DLD1 (cell line): ENCODE results near the gene PKM.
"Not testable (repeated sequence)": the region's sequence is repeated elsewhere in the genome, so short reads cannot be mapped to it uniquely, and the experiment has no call there.

ENCODE experiments used
- in situ Hi-C: cut with HindIII; loops from 2 replicates; pipeline ENCODE4 v1.10.0; 2017; ENCODE audit warnings: low sequenced_read_pairs

The PKM gene

DNA sequence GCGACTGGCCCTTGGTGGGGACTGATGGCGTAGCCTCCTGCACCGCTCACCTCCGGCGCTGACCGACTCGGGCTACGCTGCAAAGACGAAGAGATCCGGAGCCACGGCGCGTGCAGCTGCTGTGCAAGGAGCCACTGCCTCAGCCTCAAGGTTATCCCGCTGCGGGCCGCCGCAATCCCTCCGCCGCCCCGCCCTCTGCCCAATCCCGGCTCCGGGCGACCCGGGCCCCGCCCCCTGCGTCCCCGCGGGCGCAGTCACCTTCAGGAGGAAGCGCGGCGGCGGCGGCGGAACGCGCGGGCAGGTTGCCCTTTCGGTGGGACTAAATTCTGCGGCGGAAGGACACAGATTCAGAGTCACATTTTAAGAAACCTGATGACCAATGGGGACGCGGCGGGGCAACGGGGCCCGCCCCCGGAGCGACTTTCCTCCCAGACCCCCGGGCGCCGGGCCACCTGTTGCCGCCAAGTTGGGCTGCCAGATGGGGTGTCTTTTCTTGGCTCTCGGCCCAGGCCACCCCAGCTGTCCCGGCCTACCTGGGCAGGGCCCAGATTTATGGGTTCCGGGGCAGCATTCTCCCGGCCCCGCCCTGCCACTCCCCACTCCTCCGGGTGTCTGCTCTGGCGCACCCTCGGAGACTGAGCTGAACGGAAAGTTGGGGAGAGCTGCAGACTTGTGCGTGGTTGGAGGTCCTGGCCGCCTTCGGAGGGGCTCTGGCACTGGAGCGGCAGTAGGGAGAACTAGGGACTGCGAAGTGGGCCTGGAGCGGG is at the start of gene PKM:
PKM (minus strand) TSS at position 125 of the 767 bp plus-strand sequence. CDS start 12,093 bp downstream, outside the sequence.
- in situ Hi-C loops: no loop called here

DNA sequence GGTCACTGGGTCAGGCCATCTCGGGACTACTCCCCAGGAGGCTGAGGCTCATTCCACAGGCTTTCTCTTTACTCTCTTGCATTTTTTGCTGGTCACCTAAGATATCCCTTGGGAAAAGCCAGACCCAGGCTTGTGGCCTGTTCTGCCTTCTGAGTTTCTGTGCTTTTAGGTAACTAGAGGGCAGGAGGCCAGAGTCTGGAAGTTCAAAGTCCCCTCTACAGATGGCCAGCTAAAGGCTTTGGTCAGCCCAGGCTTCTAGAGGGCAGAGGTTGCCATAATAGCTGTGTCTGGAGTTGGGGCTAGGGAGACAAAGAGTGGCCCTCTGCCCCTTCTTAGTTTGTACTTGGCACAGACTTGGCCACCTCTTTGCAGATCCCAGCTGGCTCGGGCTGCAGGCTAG is 49.8 kb upstream of the PKM start:
- in situ Hi-C loops: no loop called here

DNA sequence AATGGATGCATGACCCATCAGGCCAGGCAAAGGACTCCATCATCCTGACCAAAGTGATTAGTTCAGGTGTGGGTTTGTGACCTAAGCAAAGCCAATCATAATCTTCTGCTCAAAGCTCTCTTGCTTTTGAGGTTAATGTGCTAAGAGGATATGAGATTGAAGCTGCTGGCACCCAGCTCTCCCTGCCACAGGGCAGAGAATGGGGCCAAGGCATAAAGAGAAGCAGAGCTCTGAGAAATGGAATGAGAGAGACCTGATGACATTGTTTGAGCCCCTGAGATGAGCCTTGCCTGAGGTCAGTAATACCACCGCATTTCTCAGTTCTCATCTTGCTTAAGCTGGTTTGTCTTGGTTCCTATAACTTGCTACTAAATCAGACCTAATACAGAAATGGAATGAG is 47.7 kb upstream of the PKM start:
- in situ Hi-C loops: no loop called here

DNA sequence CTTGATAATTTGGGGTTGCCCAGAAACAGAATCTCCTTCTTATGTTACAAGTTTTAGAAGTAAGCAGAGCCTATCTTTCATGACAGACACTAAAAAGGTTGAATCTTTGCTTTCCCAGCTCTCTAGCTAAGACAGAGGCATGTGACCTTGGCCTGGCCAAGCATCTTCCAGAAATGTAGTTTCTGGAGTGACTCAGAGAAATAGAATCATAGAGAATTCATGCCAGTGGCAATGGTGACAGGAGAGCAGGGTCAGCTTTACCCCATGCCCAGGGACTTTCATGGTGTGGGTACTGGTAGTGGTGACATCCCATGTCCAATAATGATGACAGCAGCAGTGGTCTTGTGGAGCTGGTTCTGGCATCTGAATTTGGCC is 45.3 kb upstream of the PKM start:
- in situ Hi-C loops: no loop called here

DNA sequence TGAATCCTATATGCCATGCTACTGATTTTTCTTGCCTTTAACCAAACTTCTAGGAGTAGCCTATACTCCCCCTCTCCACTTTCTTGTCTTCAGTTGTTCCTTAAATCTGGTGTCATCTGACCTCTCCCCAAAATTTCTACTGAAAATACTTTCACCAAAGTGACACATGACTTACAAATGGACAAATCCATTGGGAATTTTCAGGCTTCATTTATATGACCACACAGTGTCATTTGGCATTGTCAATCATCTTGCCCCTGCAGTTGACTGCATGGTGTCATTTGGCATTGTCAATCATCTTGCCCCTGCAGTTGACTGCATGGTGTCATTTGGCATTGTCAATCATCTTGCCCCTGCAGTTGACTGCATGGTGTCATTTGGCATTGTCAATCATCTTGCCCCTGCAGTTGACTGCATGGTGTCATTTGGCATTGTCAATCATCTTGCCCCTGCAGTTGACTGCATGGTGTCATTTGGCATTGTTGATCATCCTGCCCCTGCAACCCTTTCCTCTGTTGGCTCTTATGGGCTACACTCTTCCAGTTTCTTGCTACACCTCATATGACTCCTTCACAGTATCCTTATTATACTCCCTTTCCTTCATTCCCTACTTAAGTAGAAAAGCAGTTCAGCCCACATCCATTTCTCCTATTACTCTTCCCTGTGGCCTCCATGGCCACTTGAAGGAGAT is 44.8 kb upstream of the PKM start:
- in situ Hi-C loops: not testable (repeated sequence)

GRCh38 chr15:72272997-72273352 is 42.0 kb upstream of the PKM start:
- in situ Hi-C loops: no loop called here

DNA sequence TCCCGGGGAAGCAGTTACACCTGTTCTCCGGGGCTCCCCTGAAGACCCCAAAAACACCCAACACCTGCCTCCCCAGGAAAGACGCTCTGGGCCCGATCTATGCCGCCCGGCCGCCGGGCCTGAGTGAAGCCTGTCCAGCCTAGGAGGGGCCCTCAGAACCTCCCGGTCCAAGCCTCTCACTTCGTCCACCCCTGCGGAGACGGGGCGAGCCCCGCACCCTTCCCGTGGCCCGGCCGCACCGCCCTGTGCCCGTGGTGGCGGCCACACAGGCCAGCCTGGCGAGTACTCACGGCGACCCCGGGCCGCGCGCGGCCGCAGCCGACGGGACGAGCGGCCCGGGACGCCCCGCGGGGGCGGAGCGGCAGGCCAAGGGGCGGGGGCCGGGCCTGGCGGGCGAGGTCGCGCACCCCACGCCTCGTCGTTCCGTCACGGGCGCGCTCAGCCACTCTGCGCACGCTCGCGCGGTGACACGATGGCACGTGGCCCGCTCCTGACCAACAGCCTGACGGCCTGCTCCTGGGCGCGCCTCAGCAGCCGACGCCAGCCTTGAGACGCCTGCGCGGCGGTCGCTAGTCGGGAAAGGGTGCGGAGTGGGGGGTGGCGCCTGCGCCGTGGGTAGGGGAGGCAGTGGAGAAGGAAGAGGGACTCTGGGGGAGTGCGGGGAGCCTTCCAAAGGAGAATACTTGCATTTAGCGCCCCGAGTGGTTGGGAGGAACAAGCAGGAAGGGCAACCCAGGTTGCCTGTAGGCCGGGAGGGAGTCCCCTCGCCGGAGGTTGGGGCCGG is 41.4 kb upstream of the PKM start, which contains the start of gene PARP6:
PARP6 (minus strand) TSS at position 342 of the 784 bp plus-strand sequence. CDS start 5,077 bp downstream, outside the sequence.
- in situ Hi-C loops: no loop called here

DNA sequence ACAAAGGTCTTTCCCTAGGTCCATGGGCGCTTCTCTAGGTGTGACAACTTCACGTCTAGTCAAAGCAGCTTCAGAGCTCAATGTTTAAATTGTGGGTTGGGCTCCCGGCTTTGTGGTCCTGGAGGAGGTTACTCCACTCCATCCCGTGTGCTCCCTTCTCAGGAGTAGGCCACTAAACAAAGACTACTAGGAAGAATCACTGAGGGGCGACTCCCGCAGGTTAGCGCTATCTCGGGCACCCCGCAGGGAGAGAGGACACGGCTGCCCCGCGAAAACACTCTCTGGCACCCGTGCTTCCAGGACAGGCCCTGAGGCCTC is 40.9 kb upstream of the PKM start:
- in situ Hi-C loops: no loop called here

- in situ Hi-C loops: no loop called here
Observed at GRCh38 chr15:72271221-72271620, 40.2 kb upstream of the PKM start.

GRCh38 chr15:72269739-72270138 is 38.7 kb upstream of the PKM start:
- in situ Hi-C loops: no loop called here

DNA sequence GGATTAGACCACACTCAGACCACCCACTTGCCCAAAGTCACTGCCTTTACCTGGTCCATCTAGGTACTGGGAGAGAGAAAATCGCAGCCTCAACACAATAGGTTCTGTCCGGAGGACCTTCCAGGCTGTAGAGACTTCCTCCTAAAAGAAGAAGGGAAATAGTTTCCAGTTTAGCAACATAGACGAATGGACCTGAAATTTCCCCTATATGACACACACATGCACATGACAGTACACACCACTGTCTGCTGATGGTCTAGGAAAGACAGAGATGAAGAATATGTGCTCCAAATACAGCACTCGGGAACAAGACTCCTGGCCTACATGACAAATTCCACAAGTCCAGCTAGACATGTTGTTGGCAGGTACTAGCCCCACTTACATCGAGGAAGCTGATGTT is 34.0 kb upstream of the PKM start:
- in situ Hi-C loops: no loop called here

- in situ Hi-C loops: no loop called here
Observed at GRCh38 chr15:72252663-72253299, 21.8 kb upstream of the PKM start.

GRCh38 chr15:72249142-72249810 is 18.3 kb upstream of the PKM start:
- in situ Hi-C loops: no loop called here

- in situ Hi-C loops: no loop called here
Observed at GRCh38 chr15:72248514-72248913, 17.5 kb upstream of the PKM start.

- in situ Hi-C loops: no loop called here
Observed at GRCh38 chr15:72242775-72243370, 11.9 kb upstream of the PKM start.

DNA sequence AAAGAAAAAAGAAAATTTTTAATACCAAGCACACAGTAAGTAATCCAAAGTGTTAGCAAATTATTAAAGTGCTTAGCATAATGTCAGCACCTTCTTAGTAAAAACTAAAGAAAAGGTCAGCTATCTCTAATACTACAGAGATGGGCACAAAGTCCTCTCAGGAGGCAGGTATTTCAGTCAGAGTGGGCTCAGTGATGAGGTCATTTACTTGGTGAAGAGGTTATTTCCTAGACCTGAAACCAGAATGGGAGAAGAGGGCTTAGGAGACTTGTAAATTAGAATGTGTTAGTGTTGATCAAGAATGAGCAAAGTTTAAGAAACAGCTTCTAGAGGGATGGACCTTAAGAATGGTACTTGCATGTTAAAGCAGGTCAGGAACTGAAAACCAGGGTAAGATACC is 8.7 kb upstream of the PKM start:
- in situ Hi-C loops: no loop called here

DNA sequence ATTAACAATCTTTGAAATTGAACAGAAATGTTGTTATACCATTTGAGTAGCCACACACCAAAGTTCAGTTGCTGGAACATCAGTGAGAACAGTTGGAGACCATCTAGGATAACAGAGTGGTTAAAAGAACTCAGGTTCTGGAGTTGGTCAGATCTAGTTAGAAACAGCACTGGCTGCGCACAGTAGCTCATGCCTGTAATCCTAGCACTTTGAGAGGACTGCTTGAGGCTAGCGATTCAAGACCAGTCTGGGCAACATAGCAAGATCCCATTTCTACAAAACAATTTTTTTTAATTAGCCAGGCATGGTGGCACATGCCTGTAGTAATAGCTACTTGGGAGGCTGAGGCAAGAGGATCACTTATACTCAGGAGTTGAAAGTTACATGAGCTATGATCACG is 7.6 kb upstream of the PKM start:
- in situ Hi-C loops: no loop called here

DNA sequence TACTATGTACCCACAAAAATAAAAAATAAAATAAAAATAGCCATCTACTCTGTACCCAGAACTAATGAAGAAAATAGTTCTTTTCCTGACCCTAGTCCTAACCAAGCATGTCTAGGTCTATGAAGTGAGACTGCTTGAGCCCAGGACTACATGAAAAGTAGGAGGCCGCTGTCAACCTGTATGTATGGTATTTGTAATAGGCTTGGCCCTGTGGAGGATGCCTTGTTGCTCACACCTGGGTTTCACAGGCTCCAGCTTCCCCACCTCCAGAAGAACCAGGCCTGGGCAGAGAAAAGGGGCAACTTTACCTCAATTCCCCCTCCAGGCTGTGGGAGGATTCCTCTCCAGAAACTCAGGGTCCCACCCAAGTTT is 6.8 kb upstream of the PKM start:
- in situ Hi-C loops: no loop called here

DNA sequence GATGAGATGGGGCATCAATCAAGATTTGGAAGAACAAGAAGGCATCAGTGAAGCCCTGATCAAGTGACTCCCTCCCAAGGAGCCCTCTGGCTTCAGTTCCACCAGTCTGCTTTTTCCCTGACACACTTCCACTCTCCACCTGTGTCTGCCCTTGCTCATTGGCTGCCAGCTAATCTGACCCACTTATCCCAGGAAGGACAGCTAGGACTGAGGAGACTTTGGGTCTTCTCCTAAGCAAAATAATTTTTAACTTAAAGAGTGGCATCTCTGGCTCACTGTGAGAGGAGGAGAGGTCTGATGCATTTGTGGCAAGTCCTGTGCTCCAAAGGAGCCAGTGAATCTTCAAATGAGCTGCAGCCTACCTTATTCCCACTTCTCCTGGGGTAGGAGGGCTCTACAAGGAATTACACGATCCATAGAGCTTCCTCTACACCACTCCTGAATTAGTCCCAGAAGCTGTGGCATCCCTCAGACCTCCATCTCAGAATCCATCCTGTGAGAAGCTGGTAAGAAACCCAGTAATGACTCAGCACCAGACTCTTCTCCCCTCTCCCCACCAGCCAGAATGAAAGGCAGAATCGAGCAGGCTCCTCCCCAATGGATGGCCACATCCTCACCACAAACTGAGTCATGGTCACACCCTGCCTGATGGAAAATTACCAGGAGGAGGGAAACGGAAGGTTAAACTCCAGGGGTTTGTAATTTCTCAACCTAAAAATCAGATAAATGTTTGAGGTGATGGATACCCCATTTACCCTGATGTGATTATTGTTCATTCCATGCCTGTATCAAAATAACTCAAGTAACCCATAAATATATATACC is 6.3 kb upstream of the PKM start:
- in situ Hi-C loops: no loop called here
